ENCODE data around the gene NEU3.

The NEU3 gene

DNA sequence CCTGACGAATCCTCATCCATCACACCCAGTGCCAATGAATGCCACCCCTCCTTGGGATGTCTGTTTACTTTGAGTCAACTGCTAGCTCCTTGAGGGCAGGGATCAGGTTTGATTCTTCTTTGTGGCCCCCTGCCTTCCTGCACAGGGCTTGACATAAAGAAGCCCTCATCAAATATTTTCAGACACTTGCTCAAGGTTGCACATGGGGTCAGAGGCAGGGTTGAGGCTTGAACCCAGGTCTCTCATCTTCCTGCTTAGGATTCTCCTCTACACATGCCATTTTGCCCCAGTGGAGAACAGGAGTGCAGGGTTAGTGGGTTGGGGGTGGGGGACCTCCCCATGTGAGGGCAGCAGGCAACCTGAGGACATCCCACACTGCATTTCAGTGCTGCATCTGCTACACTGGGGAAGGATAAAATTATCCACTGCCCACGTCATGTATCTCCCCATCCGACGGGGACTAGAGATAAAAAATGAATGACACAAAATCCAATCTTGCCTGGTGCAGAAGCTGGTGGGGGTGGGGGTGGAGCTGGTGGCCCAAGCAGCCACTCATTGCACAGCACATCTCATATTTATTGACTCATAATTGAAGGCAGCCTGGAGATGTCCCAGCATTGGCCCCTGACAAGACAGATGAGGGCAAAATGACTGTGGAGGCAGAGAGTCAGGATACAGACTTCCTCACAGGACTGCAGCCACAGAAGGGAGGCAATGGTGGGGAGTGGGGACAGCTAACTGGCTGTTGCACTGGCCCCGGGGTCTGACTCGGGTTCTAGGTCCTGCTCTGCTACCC lies 41.3 kb downstream of the NEU3 start:
- no peak for DNase-seq (ENCODE audit: low read depth, low spot score)
- no peak overlapping the region for H3K4me3 ChIP-seq (ENCODE audit: insufficient read length, low read depth)
- H3K36me3 ChIP-seq (ENCODE audit: insufficient read depth, insufficient read length, low read length), result no peaks in the 10 kb centered on the region
- no peaks in the 10 kb centered on the region for H3K4me1 ChIP-seq (ENCODE audit: insufficient read depth, insufficient read length)
- H3K9me3 ChIP-seq (ENCODE audit: insufficient read depth, low read length), result no peaks in the 10 kb centered on the region
- no peaks in the 10 kb centered on the region for H3K27me3 ChIP-seq (ENCODE audit: insufficient read depth, insufficient read length)
- TF ChIP-seq ZNF274 (IDR thresholded peaks at IDR 0.05; ENCODE audit: low read depth, low read length) (no peak), YY1 (IDR thresholded peaks at IDR 0.05; ENCODE audit: insufficient read depth, insufficient read length) (no peak), SUZ12 (IDR thresholded peaks at IDR 0.05; ENCODE audit: extremely low read depth, insufficient read depth, insufficient read length) (no peak)
- no peak overlapping the region for H3K9ac ChIP-seq (ENCODE audit: insufficient read length, low read depth)

DNA sequence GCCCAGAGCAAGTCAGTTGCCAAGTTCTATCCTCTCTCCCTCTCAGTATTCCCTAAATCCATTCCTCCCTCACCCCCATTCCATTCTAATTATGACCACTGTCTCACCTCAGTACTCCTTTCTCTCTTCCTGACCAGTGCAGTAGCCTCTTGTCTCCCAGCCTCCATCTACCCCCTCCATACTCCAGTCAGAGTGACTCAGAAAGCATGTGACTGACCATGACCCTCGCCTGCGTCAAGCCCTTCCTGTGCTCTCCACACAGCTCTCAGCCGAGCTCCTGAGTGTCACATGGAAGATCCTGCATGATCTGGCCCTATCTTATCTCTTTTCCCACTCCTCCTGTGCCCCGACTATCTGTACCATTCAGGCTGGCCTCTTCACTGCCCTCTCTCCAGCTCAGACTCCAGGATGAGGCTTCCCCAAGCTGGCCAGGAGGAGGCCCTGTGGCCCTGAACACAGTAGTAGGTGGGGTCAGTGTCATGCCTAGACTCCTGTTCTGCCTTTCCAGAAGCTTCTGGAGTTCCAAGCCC lies 42.6 kb downstream of the NEU3 start:
- Histone ChIP-seq H3K9me3 (ENCODE audit: insufficient read depth, low read length) (no peaks in the 10 kb centered on the region), H3K36me3 (ENCODE audit: insufficient read depth, insufficient read length, low read length) (no peaks in the 10 kb centered on the region), H3K9ac (ENCODE audit: insufficient read length, low read depth) (no peak overlapping the region), H3K4me3 (ENCODE audit: insufficient read length, low read depth) (no peak overlapping the region), H3K4me1 (ENCODE audit: insufficient read depth, insufficient read length) (peaks cover 4% of the 10 kb centered on the region), H3K27me3 (ENCODE audit: insufficient read depth, insufficient read length) (no peaks in the 10 kb centered on the region)
- TF ChIP-seq ZNF274 (IDR thresholded peaks at IDR 0.05; ENCODE audit: low read depth, low read length) (no peak), SUZ12 (IDR thresholded peaks at IDR 0.05; ENCODE audit: extremely low read depth, insufficient read depth, insufficient read length) (no peak), YY1 (IDR thresholded peaks at IDR 0.05; ENCODE audit: insufficient read depth, insufficient read length) (no peak)
- no peak for DNase-seq (ENCODE audit: low read depth, low spot score)

DNA sequence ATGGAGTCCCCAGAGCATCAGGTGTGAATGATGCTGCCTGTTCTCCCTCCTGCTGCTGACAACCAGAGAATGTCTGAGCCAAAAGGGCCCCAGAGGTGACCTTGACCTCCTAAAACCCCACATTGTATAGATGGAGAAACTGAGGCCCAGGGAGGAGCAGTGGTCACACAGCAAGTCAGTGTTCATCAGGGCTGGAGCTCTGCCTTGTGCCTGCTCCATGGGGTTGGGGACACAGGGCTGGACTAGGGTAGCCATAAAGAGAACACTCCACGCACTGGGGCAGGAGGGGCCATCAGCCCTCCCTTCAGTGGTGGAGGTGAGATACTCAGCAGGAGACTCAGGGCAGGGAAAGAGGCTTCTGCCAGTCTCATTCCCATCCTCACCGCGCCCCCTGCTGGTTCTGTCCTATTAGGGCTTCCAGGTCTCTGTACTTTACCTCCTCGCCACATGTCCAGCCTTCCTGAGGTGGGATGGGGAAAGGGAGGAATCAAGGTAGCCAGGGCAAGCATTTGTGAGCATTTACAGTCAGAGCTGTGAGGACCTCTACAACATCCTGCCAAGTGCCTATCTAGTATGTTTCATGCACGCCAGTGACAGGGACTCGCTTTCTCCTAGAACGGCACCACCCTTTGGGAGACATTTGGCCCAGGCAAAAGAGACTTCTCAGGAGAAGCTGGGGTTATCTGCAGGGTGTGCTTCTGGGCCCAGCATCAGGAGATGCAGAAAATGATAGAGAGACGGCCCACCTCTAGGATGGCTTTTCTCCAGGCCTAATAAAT lies 43.2 kb downstream of the NEU3 start:
- Histone ChIP-seq H3K4me1 (ENCODE audit: insufficient read depth, insufficient read length) (peaks cover 4% of the 10 kb centered on the region), H3K9me3 (ENCODE audit: insufficient read depth, low read length) (no peaks in the 10 kb centered on the region), H3K9ac (ENCODE audit: insufficient read length, low read depth) (no peak overlapping the region), H3K27me3 (ENCODE audit: insufficient read depth, insufficient read length) (no peaks in the 10 kb centered on the region), H3K36me3 (ENCODE audit: insufficient read depth, insufficient read length, low read length) (no peaks in the 10 kb centered on the region), H3K4me3 (ENCODE audit: insufficient read length, low read depth) (no peak overlapping the region)
- DNase-seq (ENCODE audit: low read depth, low spot score), result peak; percentile 66
- TF ChIP-seq YY1 (IDR thresholded peaks at IDR 0.05; ENCODE audit: insufficient read depth, insufficient read length) (no peak), SUZ12 (IDR thresholded peaks at IDR 0.05; ENCODE audit: extremely low read depth, insufficient read depth, insufficient read length) (no peak), ZNF274 (IDR thresholded peaks at IDR 0.05; ENCODE audit: low read depth, low read length) (no peak)

DNA sequence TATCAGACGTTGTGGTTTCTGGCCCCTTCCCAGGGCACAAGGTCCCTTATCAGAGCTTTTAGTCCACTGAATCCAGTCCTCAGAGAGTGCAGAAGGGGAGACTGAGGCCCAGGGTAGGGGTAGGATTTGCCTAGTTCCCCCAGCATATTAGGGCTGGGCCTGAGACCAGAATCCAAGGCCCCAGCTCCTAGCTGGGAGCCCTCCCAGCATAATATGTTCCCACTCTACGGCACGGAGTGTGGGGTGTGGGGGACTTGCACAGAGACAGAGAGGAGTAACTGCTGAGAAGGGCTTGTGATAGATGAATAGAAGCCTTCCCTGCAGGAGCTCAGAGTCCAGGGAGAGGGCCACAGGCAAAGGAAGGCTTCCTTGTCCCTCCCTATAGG lies 43.8 kb downstream of the NEU3 start:
- Histone ChIP-seq H3K4me1 (ENCODE audit: insufficient read depth, insufficient read length) (peaks cover 4% of the 10 kb centered on the region), H3K4me3 (ENCODE audit: insufficient read length, low read depth) (no peak overlapping the region), H3K9me3 (ENCODE audit: insufficient read depth, low read length) (no peaks in the 10 kb centered on the region), H3K27me3 (ENCODE audit: insufficient read depth, insufficient read length) (no peaks in the 10 kb centered on the region), H3K9ac (ENCODE audit: insufficient read length, low read depth) (no peak overlapping the region), H3K36me3 (ENCODE audit: insufficient read depth, insufficient read length, low read length) (no peaks in the 10 kb centered on the region)
- TF ChIP-seq YY1 (IDR thresholded peaks at IDR 0.05; ENCODE audit: insufficient read depth, insufficient read length), result no peak
- TF ChIP-seq ZNF274 (IDR thresholded peaks at IDR 0.05; ENCODE audit: low read depth, low read length), result no peak
- TF ChIP-seq SUZ12 (IDR thresholded peaks at IDR 0.05; ENCODE audit: extremely low read depth, insufficient read depth, insufficient read length), result no peak
- DNase-seq (ENCODE audit: low read depth, low spot score), result no peak

DNA sequence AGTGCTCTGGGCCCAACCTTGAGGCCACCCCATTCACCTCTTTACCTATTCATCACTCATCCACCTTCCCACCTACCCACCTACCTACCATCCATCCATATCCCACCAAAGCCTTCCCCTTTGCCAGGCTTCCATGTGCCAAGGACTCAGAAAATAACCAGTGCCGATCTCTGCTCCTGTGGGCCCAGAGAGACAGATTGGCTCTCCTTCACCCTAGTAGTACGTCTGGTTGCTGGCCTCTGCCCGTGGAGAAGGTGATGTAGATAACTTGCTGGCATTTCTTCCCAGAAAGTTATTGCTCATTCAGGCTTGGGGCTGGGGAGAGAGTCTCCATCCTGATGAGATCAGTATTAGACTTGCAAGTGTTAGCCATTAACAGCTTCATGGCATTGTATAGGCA lies 45.2 kb downstream of the NEU3 start:
- Histone ChIP-seq H3K9me3 (ENCODE audit: insufficient read depth, low read length) (no peaks in the 10 kb centered on the region), H3K36me3 (ENCODE audit: insufficient read depth, insufficient read length, low read length) (no peaks in the 10 kb centered on the region), H3K4me3 (ENCODE audit: insufficient read length, low read depth) (no peak overlapping the region), H3K9ac (ENCODE audit: insufficient read length, low read depth) (no peak overlapping the region), H3K27me3 (ENCODE audit: insufficient read depth, insufficient read length) (no peaks in the 10 kb centered on the region), H3K4me1 (ENCODE audit: insufficient read depth, insufficient read length) (peaks cover 4% of the 10 kb centered on the region)
- TF ChIP-seq ZNF274 (IDR thresholded peaks at IDR 0.05; ENCODE audit: low read depth, low read length) (no peak), SUZ12 (IDR thresholded peaks at IDR 0.05; ENCODE audit: extremely low read depth, insufficient read depth, insufficient read length) (no peak), YY1 (IDR thresholded peaks at IDR 0.05; ENCODE audit: insufficient read depth, insufficient read length) (no peak)
- DNase-seq (ENCODE audit: low read depth, low spot score), result no peak

DNA sequence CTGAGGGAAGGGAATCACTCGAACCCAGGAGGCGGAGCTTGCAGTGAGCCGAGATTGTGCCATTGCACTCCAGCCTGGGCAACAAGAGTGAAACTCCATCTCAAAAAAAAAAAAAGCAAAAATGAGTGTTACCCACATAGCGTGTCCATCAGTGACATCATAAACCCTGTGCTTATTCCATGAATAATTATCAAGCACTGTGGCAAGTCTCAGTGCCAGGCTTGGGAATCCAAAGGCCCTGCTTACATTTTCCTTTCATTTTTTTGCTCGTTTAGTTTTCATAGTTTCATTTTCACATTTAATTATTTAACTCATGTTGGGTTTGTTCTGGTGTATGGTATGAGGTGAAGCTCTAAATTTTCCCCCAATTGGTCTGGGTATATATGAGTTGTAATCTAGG lies 46.5 kb downstream of the NEU3 start:
- Histone ChIP-seq H3K9me3 (ENCODE audit: insufficient read depth, low read length) (peaks cover 1% of the 10 kb centered on the region; the same call in 1 of the 2 replicates), H3K36me3 (ENCODE audit: insufficient read depth, insufficient read length, low read length) (no peaks in the 10 kb centered on the region), H3K27me3 (ENCODE audit: insufficient read depth, insufficient read length) (no peaks in the 10 kb centered on the region), H3K4me3 (ENCODE audit: insufficient read length, low read depth) (no peak overlapping the region), H3K4me1 (ENCODE audit: insufficient read depth, insufficient read length) (peaks cover 4% of the 10 kb centered on the region), H3K9ac (ENCODE audit: insufficient read length, low read depth) (no peak overlapping the region)
- TF ChIP-seq ZNF274 (IDR thresholded peaks at IDR 0.05; ENCODE audit: low read depth, low read length) (no peak), SUZ12 (IDR thresholded peaks at IDR 0.05; ENCODE audit: extremely low read depth, insufficient read depth, insufficient read length) (no peak), YY1 (IDR thresholded peaks at IDR 0.05; ENCODE audit: insufficient read depth, insufficient read length) (no peak)
- no peak for DNase-seq (ENCODE audit: low read depth, low spot score)
